ENCODE measurements around the gene PKN2. TPM values are rescaled to one million over a fixed set of nuclear protein-coding genes. Genes with fewer than 3 reads are reported as not detected.

The PKN2 gene
- total and polyA plus RNA-seq, 2 of the 8 experiments (the other 6 are each of a cell fraction or from before 2014, with no cell fraction given): 7.8 to 32.0 TPM

DNA sequence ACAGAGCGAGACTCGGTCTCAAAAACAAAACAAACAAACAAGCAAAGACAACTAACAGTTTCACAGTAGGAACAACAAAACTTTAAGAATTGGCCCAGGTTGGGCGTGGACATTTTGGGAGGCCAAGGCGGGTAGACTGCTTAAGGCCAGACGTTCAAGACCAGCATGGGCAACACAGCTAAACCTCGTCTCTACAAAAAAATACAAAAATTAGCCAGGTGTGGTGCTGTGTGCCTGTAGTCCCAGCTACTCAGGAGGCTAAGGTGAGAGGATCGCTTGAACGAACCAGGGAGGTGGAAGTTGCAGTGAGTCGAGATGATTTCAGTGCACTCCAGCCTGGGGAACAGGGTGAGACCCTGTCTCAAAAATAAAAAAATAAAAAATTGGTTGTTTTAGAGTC, 193.8 kb downstream of the PKN2 start (continued):
- TF ChIP-seq CHD7 (IDR thresholded peaks at IDR 0.05; ENCODE audit: insufficient replicate concordance, low read length) (no peak), KDM4A (IDR thresholded peaks at IDR 0.05; ENCODE audit: low read depth, low read length, severe bottlenecking) (no peak), MAFK (IDR thresholded peaks at IDR 0.05; ENCODE audit: low read depth, low read length) (no peak), CEBPB (IDR thresholded peaks at IDR 0.05; ENCODE audit: low read depth, low read length) (no peak), CBX8 (IDR thresholded peaks at IDR 0.05; ENCODE audit: borderline replicate concordance, low read depth, low read length) (no peak), SIX5 (IDR thresholded peaks at IDR 0.05; ENCODE audit: low read depth, low read length) (no peak), SIN3A (conservative IDR thresholded peaks at IDR 0.05 in 1 of 2, IDR thresholded peaks at IDR 0.05 in 1 of 2; ENCODE audit: low read depth in 1 of 2, low read length in 2 of 2) (no peak), HDAC2 (IDR thresholded peaks at IDR 0.05; ENCODE audit: borderline replicate concordance in 1 of 2, low read depth in 2 of 2, low read length in 2 of 2) (no peak), CHD1 (IDR thresholded peaks at IDR 0.05; ENCODE audit: low read depth, low read length) (no peak), SP1 (IDR thresholded peaks at IDR 0.05; ENCODE audit: low read depth, low read length) (no peak), TAF1 (IDR thresholded peaks at IDR 0.05; ENCODE audit: low read depth, low read length) (no peak), POLR2A (IDR thresholded peaks at IDR 0.05; ENCODE audit: control extremely low read depth in 1 of 2, low read depth in 2 of 2, low read length in 2 of 2) (no peak), POU5F1 (IDR thresholded peaks at IDR 0.05; ENCODE audit: low read depth, low read length) (no peak)

Data from H1 (cell line).